Measurements from ENCODE around the gene PLSCR5. TPM values are rescaled to one million over a fixed set of nuclear protein-coding genes. Genes with fewer than 3 reads are reported as not detected.
A peak's percentile ranks its signal among the peaks of the same experiment; 100 is the strongest.

The PLSCR5 gene
- total RNA-seq, 2 donors from 2014 or later, result not detected

GRCh38 chr3:146640361-146640760, 35.2 kb upstream of the PLSCR5 start:
- Histone ChIP-seq H3K4me3 (no peak overlapping the region), H3K27ac (no peak overlapping the region), H3K9me3 (no peaks in the 10 kb centered on the region), H3K27me3 (no peaks in the 10 kb centered on the region), H3K4me1 (no peaks in the 10 kb centered on the region), H3K36me3 (no peaks in the 10 kb centered on the region)
- TF ChIP-seq, protein P1, sequence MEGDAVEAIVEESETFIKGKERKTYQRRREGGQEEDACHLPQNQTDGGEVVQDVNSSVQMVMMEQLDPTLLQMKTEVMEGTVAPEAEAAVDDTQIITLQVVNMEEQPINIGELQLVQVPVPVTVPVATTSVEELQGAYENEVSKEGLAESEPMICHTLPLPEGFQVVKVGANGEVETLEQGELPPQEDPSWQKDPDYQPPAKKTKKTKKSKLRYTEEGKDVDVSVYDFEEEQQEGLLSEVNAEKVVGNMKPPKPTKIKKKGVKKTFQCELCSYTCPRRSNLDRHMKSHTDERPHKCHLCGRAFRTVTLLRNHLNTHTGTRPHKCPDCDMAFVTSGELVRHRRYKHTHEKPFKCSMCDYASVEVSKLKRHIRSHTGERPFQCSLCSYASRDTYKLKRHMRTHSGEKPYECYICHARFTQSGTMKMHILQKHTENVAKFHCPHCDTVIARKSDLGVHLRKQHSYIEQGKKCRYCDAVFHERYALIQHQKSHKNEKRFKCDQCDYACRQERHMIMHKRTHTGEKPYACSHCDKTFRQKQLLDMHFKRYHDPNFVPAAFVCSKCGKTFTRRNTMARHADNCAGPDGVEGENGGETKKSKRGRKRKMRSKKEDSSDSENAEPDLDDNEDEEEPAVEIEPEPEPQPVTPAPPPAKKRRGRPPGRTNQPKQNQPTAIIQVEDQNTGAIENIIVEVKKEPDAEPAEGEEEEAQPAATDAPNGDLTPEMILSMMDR (IDR thresholded peaks at IDR 0.05), result no peak
- no peak for DNase-seq (ENCODE audit: low spot score)

- Histone ChIP-seq H3K36me3 (no peaks in the 10 kb centered on the region), H3K27me3 (no peaks in the 10 kb centered on the region), H3K4me1 (no peaks in the 10 kb centered on the region), H3K9me3 (no peaks in the 10 kb centered on the region), H3K4me3 (no peak overlapping the region), H3K27ac (no peak overlapping the region)
- DNase-seq (ENCODE audit: low spot score), result no peak
- TF ChIP-seq, protein P1 (IDR thresholded peaks at IDR 0.05), result peak; percentile 34 to 50
These were observed 33.6 kb upstream of the PLSCR5 start for GRCh38 chr3:146638718-146639117.

DNA sequence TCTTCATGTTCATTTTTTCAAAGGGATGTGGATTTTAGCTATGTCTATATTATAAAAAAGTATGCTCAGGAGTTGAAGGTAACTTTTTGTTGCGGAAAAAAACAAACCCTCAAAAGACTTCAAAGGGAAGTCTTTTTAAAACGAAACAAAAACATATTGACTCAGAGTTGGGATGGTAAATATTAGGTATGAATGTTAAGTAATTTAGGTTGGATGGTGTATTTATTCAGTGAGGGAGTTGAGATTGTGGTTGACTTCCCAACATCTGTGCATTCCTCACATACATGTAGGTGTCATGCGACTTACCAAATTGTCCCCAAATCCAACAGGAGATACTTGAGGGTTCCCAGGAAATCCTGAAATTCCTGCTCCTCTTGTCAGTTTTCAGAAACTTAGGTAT, 32.7 kb upstream of the PLSCR5 start:
- no peaks in the 10 kb centered on the region for H3K36me3 ChIP-seq
- H3K27ac ChIP-seq, result no peak overlapping the region
- DNase-seq (ENCODE audit: low spot score), result no peak
- no peak overlapping the region for H3K4me3 ChIP-seq
- H3K27me3 ChIP-seq, result no peaks in the 10 kb centered on the region
- no peaks in the 10 kb centered on the region for H3K4me1 ChIP-seq
- TF ChIP-seq, protein P1 (IDR thresholded peaks at IDR 0.05), result no peak
- no peaks in the 10 kb centered on the region for H3K9me3 ChIP-seq

GRCh38 chr3:146636881-146637280, 31.7 kb upstream of the PLSCR5 start:
- Histone ChIP-seq H3K4me1 (no peaks in the 10 kb centered on the region), H3K4me3 (no peak overlapping the region), H3K27ac (no peak overlapping the region), H3K27me3 (no peaks in the 10 kb centered on the region), H3K9me3 (no peaks in the 10 kb centered on the region), H3K36me3 (no peaks in the 10 kb centered on the region)
- TF ChIP-seq, protein P1 (IDR thresholded peaks at IDR 0.05), result no peak
- no peak for DNase-seq (ENCODE audit: low spot score)

DNA sequence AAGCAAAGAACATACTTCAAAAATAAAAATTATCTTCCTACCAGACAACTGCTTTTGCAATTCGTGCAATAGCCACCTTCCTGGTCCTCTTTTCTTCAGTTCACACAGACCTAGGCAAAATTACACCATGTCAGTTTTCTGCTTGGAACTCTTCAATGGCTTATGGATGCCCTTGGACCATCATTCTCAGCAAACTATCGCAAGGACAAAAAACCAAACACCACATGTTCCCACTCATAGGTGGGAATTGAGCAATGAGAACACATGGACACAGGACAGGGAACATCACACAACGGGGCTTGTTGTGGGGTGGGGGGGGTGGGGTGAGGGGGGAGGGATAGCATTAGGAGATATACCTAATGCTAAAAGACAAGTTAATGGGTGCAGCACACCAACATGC, 29.2 kb upstream of the PLSCR5 start:
- Histone ChIP-seq H3K27me3 (no peaks in the 10 kb centered on the region), H3K27ac (no peak overlapping the region), H3K36me3 (no peaks in the 10 kb centered on the region), H3K4me3 (no peak overlapping the region), H3K9me3 (no peaks in the 10 kb centered on the region), H3K4me1 (no peaks in the 10 kb centered on the region)
- TF ChIP-seq, protein P1 (IDR thresholded peaks at IDR 0.05), result no peak
- no peak for DNase-seq (ENCODE audit: low spot score)

DNA sequence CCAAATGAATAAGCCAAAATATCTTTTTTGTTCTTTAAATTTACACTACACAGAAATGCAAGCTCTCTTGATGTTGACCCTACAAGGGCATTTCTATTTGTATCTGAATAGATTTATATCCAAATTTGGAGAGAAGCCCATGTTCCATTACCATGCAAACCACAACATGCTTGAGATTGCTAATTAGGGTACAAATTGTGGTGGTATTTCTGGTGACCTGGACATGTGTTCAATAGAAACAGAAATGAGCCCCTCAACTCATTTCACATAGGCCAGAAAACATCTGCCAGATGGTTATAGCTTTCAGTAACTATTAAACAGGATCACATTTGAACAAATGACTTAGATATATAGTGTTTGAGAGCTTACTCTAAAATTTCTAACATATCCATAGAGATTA, 23.5 kb upstream of the PLSCR5 start:
- no peak overlapping the region for H3K4me3 ChIP-seq

More for the DNA sequence above, 23.5 kb upstream of the PLSCR5 start:
- no peak overlapping the region for H3K27ac ChIP-seq
- H3K27me3 ChIP-seq, result no peaks in the 10 kb centered on the region
- H3K36me3 ChIP-seq, result no peaks in the 10 kb centered on the region
- no peaks in the 10 kb centered on the region for H3K9me3 ChIP-seq
- TF ChIP-seq, protein P1 (IDR thresholded peaks at IDR 0.05), result no peak
- DNase-seq (ENCODE audit: low spot score), result no peak
- H3K4me1 ChIP-seq, result no peaks in the 10 kb centered on the region
